ENCODE measurements around the gene MTHFD1L. TPM values are rescaled to one million over a fixed set of nuclear protein-coding genes. Genes with fewer than 3 reads are reported as not detected.

The MTHFD1L gene
- total and polyA plus RNA-seq, 2 of the 8 experiments (the other 6 are each of a cell fraction or from before 2014, with no cell fraction given): 29.2 to 105 TPM

DNA sequence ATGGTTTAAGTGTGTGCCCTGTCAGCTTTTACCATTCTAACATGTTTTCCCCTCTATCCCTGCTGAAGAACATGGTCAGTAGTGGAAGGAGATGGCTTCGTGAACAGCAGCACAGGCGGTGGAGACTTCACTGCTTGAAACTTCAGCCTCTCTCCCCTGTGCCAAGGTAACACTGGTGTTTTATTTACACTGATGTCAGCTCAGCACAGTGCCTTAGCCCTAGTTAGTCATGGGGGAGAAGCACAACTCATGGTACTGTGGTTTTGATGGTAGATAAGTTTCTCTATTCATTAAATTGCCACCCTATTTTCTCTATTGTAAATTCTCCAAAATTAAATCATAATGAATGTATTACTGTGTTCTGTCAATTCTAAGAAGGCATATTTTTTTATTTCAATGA lies 56.6 kb downstream of the MTHFD1L start (continued):
- no peak for TF ChIP-seq CHD7 (IDR thresholded peaks at IDR 0.05; ENCODE audit: insufficient replicate concordance, low read length)
- no peak for TF ChIP-seq TCF12 (IDR thresholded peaks at IDR 0.05; ENCODE audit: low read depth, low read length)
- TF ChIP-seq, protein P1, sequence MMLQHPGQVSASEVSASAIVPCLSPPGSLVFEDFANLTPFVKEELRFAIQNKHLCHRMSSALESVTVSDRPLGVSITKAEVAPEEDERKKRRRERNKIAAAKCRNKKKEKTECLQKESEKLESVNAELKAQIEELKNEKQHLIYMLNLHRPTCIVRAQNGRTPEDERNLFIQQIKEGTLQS (IDR thresholded peaks at IDR 0.05; ENCODE audit: insufficient read depth, low read depth, low read length): no peak
- TF ChIP-seq KDM1A (IDR thresholded peaks at IDR 0.05; ENCODE audit: borderline replicate concordance, low read length): no peak
- TF ChIP-seq RAD21 (IDR thresholded peaks at IDR 0.05 in 1 of 2, conservative IDR thresholded peaks at IDR 0.05 in 1 of 2; ENCODE audit: low read depth in 2 of 2, low read length in 2 of 2): no peak
- TF ChIP-seq SUZ12 (IDR thresholded peaks at IDR 0.05; ENCODE audit: low read length): no peak
- TF ChIP-seq TAF7 (optimal IDR thresholded peaks at IDR 0.05; ENCODE audit: borderline replicate concordance, low read depth, low read length): no peak
- TF ChIP-seq, protein P2, sequence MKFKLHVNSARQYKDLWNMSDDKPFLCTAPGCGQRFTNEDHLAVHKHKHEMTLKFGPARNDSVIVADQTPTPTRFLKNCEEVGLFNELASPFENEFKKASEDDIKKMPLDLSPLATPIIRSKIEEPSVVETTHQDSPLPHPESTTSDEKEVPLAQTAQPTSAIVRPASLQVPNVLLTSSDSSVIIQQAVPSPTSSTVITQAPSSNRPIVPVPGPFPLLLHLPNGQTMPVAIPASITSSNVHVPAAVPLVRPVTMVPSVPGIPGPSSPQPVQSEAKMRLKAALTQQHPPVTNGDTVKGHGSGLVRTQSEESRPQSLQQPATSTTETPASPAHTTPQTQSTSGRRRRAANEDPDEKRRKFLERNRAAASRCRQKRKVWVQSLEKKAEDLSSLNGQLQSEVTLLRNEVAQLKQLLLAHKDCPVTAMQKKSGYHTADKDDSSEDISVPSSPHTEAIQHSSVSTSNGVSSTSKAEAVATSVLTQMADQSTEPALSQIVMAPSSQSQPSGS (IDR thresholded peaks at IDR 0.05; ENCODE audit: low read length): no peak
- no peak for TF ChIP-seq SRF (IDR thresholded peaks at IDR 0.05; ENCODE audit: low read depth, low read length)

Data from H1 (cell line).